Transverse colon (tissue), 4 donors: ENCODE measurements around the gene AQP6. TPM values are rescaled to one million over a fixed set of nuclear protein-coding genes. Genes with fewer than 3 reads are reported as not detected.

ENCODE experiments used
- DNase-seq: peaks from one replicate; pipeline ENCODE4 v3.0.0-alpha.2; 2019
- H3K27ac ChIP-seq, 4 donors: fragments of 200-600 bp; sonication (generic); 2 replicates each; pipeline ENCODE4 v1.5.1; 2016 to 2018; ENCODE audit warnings: inconsistent platforms in 4 of 4
- H3K27me3 ChIP-seq: fragments of 200-600 bp; sonication (generic); 2 replicates; pipeline ENCODE4 v1.5.1; 2017; ENCODE audit warnings: inconsistent platforms
- H3K36me3 ChIP-seq, 4 donors: fragments of 200-600 bp; sonication (generic); 2 replicates each; pipeline ENCODE4 v1.5.1; 2017 to 2019; ENCODE audit warnings: inconsistent platforms in 4 of 4
- H3K4me1 ChIP-seq, 4 donors: fragments of 200-600 bp; sonication (generic); 2 replicates each; pipeline ENCODE4 v1.5.1; 2017 to 2020; ENCODE audit warnings: inconsistent platforms in 4 of 4
- H3K4me3 ChIP-seq, 4 donors: fragments of 200-600 bp; sonication (generic); 1 replicate in 1 of 4; 2 replicates in 3 of 4; pipeline versions ENCODE4 v1.5.1 to v1.6.1; 2017 to 2019; ENCODE audit warnings: inconsistent platforms in 4 of 4
- H3K9me3 ChIP-seq, 2 donors: fragments of 200-600 bp; sonication (generic); 2 replicates each; pipeline ENCODE4 v1.5.1; 2017 to 2019; ENCODE audit warnings: inconsistent platforms in 2 of 2
- CTCF ChIP-seq, 5 experiments: fragments of 200-600 bp in 3 of 5; fragments of 450-650 bp in 2 of 5; sonication (generic) in 3 of 5; IDR thresholded peaks; 1 replicate in 2 of 5; 2 replicates in 3 of 5; pipeline ENCODE4 v1.5.1; 2016 to 2017; ENCODE audit warnings: antibody characterized with exemption in 5 of 5, inconsistent platforms in 3 of 5, mild to moderate bottlenecking in 2 of 5, moderate library complexity in 1 of 5
- EP300 ChIP-seq: sonication (generic); formaldehyde crosslinking; IDR thresholded peaks from one replicate; pipeline ENCODE4 v1.6.1; 2017; ENCODE audit warnings: antibody characterized with exemption, low read depth
- POLR2A ChIP-seq: fragments of 450-650 bp; IDR thresholded peaks from one replicate; pipeline ENCODE4 v1.6.1; 2016; ENCODE audit warnings: antibody characterized with exemption, mild to moderate bottlenecking, moderate library complexity
- POLR2AphosphoS5 ChIP-seq, 3 donors: sonication (generic); formaldehyde crosslinking; IDR thresholded peaks; one replicate each; pipeline ENCODE4 v1.6.1; 2016; ENCODE audit warnings: antibody characterized with exemption in 3 of 3
- WGBS, 2 donors: methylation state at CpG; one replicate each; pipeline ENCODE4 v1.1.5; 2018; ENCODE audit warnings: low coverage in 1 of 2; 5-methylcytosine and 5-hydroxymethylcytosine counted together
- in situ Hi-C, 4 donors: fragments of 200-750 bp; cut with MboI; loops; one replicate each; pipeline versions ENCODE4 v1.15.0 to v1.15.1; 2017; ENCODE audit warnings: low sequenced_read_pairs in 3 of 4, low pct_ligation_motif_present in 1 of 4, low pct_unique_long_range_greater_than_20kb in 1 of 4
- intact Hi-C: fragments of 100-400 bp; cut with DNase I; formaldehyde crosslinking; loops from one replicate; pipeline ENCODE4 v1.15.1; 2023; ENCODE audit warnings: low total_unique reads
- total RNA-seq, 4 donors: library from RNA; depleted of rRNA; stranded (reverse); fragments of >200 nt; gene quantifications; one replicate each; pipeline ENCODE4 v1.1.0, GENCODE V29; 2016

The AQP6 gene
- total RNA-seq, 4 donors from 2014 or later, result 0.41 TPM; not detected in 3

GRCh38 chr12:49975318-49975761 is 2.6 kb downstream of the AQP6 start:
- H3K27me3 ChIP-seq, result no peaks in the 10 kb centered on the region
- peaks cover 0 to 14% (median 6%) of the 10 kb centered on the region in 4 donors for H3K4me1 ChIP-seq
- H3K9me3 ChIP-seq, result no peaks in the 10 kb centered on the region
- peak overlapping the region in 3 of 4 donors; percentile 32 to 68 (median 38) for H3K27ac ChIP-seq
- in situ Hi-C loops, result loop anchor here in 1 of 4 donors (10.0 kb wide), 1 partner anchor 79 kb away; the partner anchor contains the start of gene ASIC1
- H3K4me3 ChIP-seq, result no peak overlapping the region
- no peak for DNase-seq
- TF ChIP-seq POLR2A (no peak), CTCF (IDR thresholded peaks at IDR 0.05) (no peak), POLR2AphosphoS5 (IDR thresholded peaks at IDR 0.05) (no peak), EP300 (no peak)
- 71% methylated on average over 17 of the region's 17 CpGs; no CpG with 5 or more reads in 1 of the 2 donors for WGBS, 2 donors
- H3K36me3 ChIP-seq, result no peaks in the 10 kb centered on the region
- intact Hi-C loops, result no loop called here

- DNase-seq, result no peak
- Histone ChIP-seq H3K27ac (no peak overlapping the region), H3K36me3 (no peaks in the 10 kb centered on the region), H3K27me3 (no peaks in the 10 kb centered on the region), H3K9me3 (no peaks in the 10 kb centered on the region), H3K4me3 (no peak overlapping the region), H3K4me1 (peaks cover 0 to 14% (median 6%) of the 10 kb centered on the region in 4 donors)
- 78% methylated on average over 2 of the region's 2 CpGs; no CpG with 5 or more reads in 1 of the 2 donors for whole genome bisulfite sequencing, 2 donors
- in situ Hi-C loops (loop anchor here in 1 of 4 donors (10.0 kb wide), 1 partner anchor 78 kb away; the partner anchor contains the start of gene ASIC1), intact Hi-C loops (no loop called here)
- TF ChIP-seq POLR2A, result no peak
- no peak for TF ChIP-seq EP300
- TF ChIP-seq CTCF (IDR thresholded peaks at IDR 0.05), result no peak
- no peak for TF ChIP-seq POLR2AphosphoS5 (IDR thresholded peaks at IDR 0.05)
Measured at GRCh38 chr12:49976557-49976956, 3.8 kb downstream of the AQP6 start.

GRCh38 chr12:49978125-49978524 is 5.4 kb downstream of the AQP6 start:
- WGBS, 2 donors, result 60 to 80% methylated on average over 2 to 4 of the region's 4 CpGs
- Histone ChIP-seq H3K9me3 (no peaks in the 10 kb centered on the region), H3K4me3 (no peak overlapping the region), H3K36me3 (no peaks in the 10 kb centered on the region), H3K27ac (no peak overlapping the region), H3K4me1 (peaks cover 0 to 22% (median 6%) of the 10 kb centered on the region in 4 donors), H3K27me3 (no peaks in the 10 kb centered on the region)
- TF ChIP-seq CTCF (IDR thresholded peaks at IDR 0.05) (no peak), EP300 (no peak)
- intact Hi-C loops, result no loop called here
- in situ Hi-C loops, result loop anchor here in 1 of 4 donors (10.0 kb wide), 1 partner anchor 77 kb away; the partner anchor contains the start of gene ASIC1
- DNase-seq, result no peak

- intact Hi-C loops (no loop called here), in situ Hi-C loops (loop anchor here in 1 of 4 donors (10.0 kb wide), 1 partner anchor 76 kb away; the partner anchor contains the start of gene ASIC1)
- Histone ChIP-seq H3K27me3 (no peaks in the 10 kb centered on the region), H3K4me1 (peaks cover 0 to 28% (median 12%) of the 10 kb centered on the region in 4 donors), H3K27ac (no peak overlapping the region), H3K36me3 (no peaks in the 10 kb centered on the region), H3K9me3 (no peaks in the 10 kb centered on the region), H3K4me3 (no peak overlapping the region)
- TF ChIP-seq EP300 (no peak), POLR2A (no peak), CTCF (IDR thresholded peaks at IDR 0.05) (no peak), POLR2AphosphoS5 (IDR thresholded peaks at IDR 0.05) (no peak)
- WGBS, 2 donors, result 85% methylated on average over 10 of the region's 10 CpGs; no CpG with 5 or more reads in 1 of the 2 donors
- no peak for DNase-seq
Measured at GRCh38 chr12:49979016-49979586, 6.4 kb downstream of the AQP6 start.
